ENCODE results near the gene AGAP3. TPM values are rescaled to one million over a fixed set of nuclear protein-coding genes. Genes with fewer than 3 reads are reported as not detected.

AGAP3 gene
- total RNA-seq, 1 donor from 2014 or later: 156 TPM

- H3K36me3 Mint-ChIP-seq (ENCODE audit: low read depth, unreplicated experiment): peaks cover 19% of the 10 kb centered on the region
- no peak overlapping the region for H3K4me2 ChIP-seq (ENCODE audit: low read length)
- no peak overlapping the region for H3K4me3 ChIP-seq (ENCODE audit: insufficient read depth, low read depth, low read length)
- H3K36me3 ChIP-seq (ENCODE audit: insufficient read depth, low read length): peaks cover 8% of the 10 kb centered on the region
- H3K27ac ChIP-seq (ENCODE audit: low read depth, low read length): no peak overlapping the region
- H3K27me3 ChIP-seq (ENCODE audit: insufficient read depth, low read length): no peaks in the 10 kb centered on the region
- H2AFZ ChIP-seq (ENCODE audit: low read depth, low read length): no peak overlapping the region
- no peak overlapping the region for H3K9ac ChIP-seq (ENCODE audit: low read length)
- H3K9me3 ChIP-seq (ENCODE audit: insufficient read depth, low read depth, low read length): no peaks in the 10 kb centered on the region
- no peaks in the 10 kb centered on the region for H3K9me3 Mint-ChIP-seq (ENCODE audit: unreplicated experiment)
- no peak for DNase-seq (ENCODE audit: low read depth)
- H3K4me3 Mint-ChIP-seq (ENCODE audit: unreplicated experiment): no peak overlapping the region
- no peak for FAIRE-seq
- H3K27ac Mint-ChIP-seq (ENCODE audit: unreplicated experiment): no peak overlapping the region
- H4K20me1 ChIP-seq (ENCODE audit: insufficient read depth, low read length): peaks cover 75% of the 10 kb centered on the region
- no peaks in the 10 kb centered on the region for H3K27me3 Mint-ChIP-seq (ENCODE audit: low read depth, unreplicated experiment)
- no peak for TF ChIP-seq EZH2 (IDR thresholded peaks at IDR 0.05; ENCODE audit: insufficient read depth, low read length)
- TF ChIP-seq CTCF (IDR thresholded peaks at IDR 0.05; ENCODE audit: insufficient read depth, low read depth, low read length): no peak
- H3K4me1 ChIP-seq (ENCODE audit: insufficient read depth, low read length): peaks cover 7% of the 10 kb centered on the region
- H3K79me2 ChIP-seq (ENCODE audit: insufficient read depth, low read length): peaks cover 12% of the 10 kb centered on the region
- H3K4me1 Mint-ChIP-seq (ENCODE audit: low read depth, unreplicated experiment): peaks cover 8% of the 10 kb centered on the region
Observed at GRCh38 chr7:151122276-151122675, 36.0 kb downstream of the AGAP3 start.

GRCh38 chr7:151122796-151123157 is 36.5 kb downstream of the AGAP3 start:
- Histone ChIP-seq H4K20me1 (ENCODE audit: insufficient read depth, low read length) (peaks cover 75% of the 10 kb centered on the region), H3K27ac (ENCODE audit: low read depth, low read length) (no peak overlapping the region), H3K27me3 (ENCODE audit: insufficient read depth, low read length) (no peaks in the 10 kb centered on the region), H2AFZ (ENCODE audit: low read depth, low read length) (no peak overlapping the region), H3K9me3 (ENCODE audit: insufficient read depth, low read depth, low read length) (no peaks in the 10 kb centered on the region), H3K4me1 (ENCODE audit: insufficient read depth, low read length) (peaks cover 7% of the 10 kb centered on the region), H3K9ac (ENCODE audit: low read length) (no peak overlapping the region), H3K36me3 (ENCODE audit: insufficient read depth, low read length) (peaks cover 8% of the 10 kb centered on the region), H3K4me2 (ENCODE audit: low read length) (no peak overlapping the region), H3K4me3 (ENCODE audit: insufficient read depth, low read depth, low read length) (no peak overlapping the region), H3K79me2 (ENCODE audit: insufficient read depth, low read length) (peaks cover 7% of the 10 kb centered on the region)
- FAIRE-seq (no peak), DNase-seq (ENCODE audit: low read depth) (no peak)
- H3K9me3 Mint-ChIP-seq (ENCODE audit: unreplicated experiment): no peaks in the 10 kb centered on the region
- peaks cover 10% of the 10 kb centered on the region for H3K4me1 Mint-ChIP-seq (ENCODE audit: low read depth, unreplicated experiment)
- TF ChIP-seq EZH2 (IDR thresholded peaks at IDR 0.05; ENCODE audit: insufficient read depth, low read length) (no peak), CTCF (IDR thresholded peaks at IDR 0.05; ENCODE audit: insufficient read depth, low read depth, low read length) (no peak)
- H3K27me3 Mint-ChIP-seq (ENCODE audit: low read depth, unreplicated experiment): no peaks in the 10 kb centered on the region
- no peak overlapping the region for H3K4me3 Mint-ChIP-seq (ENCODE audit: unreplicated experiment)
- H3K36me3 Mint-ChIP-seq (ENCODE audit: low read depth, unreplicated experiment): peaks cover 23% of the 10 kb centered on the region
- H3K27ac Mint-ChIP-seq (ENCODE audit: unreplicated experiment): no peak overlapping the region

- Mint-ChIP-seq H3K36me3 (ENCODE audit: low read depth, unreplicated experiment) (peaks cover 27% of the 10 kb centered on the region), H3K4me1 (ENCODE audit: low read depth, unreplicated experiment) (peaks cover 10% of the 10 kb centered on the region), H3K4me3 (ENCODE audit: unreplicated experiment) (no peak overlapping the region), H3K9me3 (ENCODE audit: unreplicated experiment) (no peaks in the 10 kb centered on the region), H3K27ac (ENCODE audit: unreplicated experiment) (no peak overlapping the region), H3K27me3 (ENCODE audit: low read depth, unreplicated experiment) (no peaks in the 10 kb centered on the region)
- FAIRE-seq: no peak
- Histone ChIP-seq H2AFZ (ENCODE audit: low read depth, low read length) (no peak overlapping the region), H3K27ac (ENCODE audit: low read depth, low read length) (no peak overlapping the region), H3K9me3 (ENCODE audit: insufficient read depth, low read depth, low read length) (no peaks in the 10 kb centered on the region), H3K4me3 (ENCODE audit: insufficient read depth, low read depth, low read length) (no peak overlapping the region), H3K79me2 (ENCODE audit: insufficient read depth, low read length) (peaks cover 3% of the 10 kb centered on the region), H3K9ac (ENCODE audit: low read length) (no peak overlapping the region), H3K4me2 (ENCODE audit: low read length) (no peak overlapping the region), H4K20me1 (ENCODE audit: insufficient read depth, low read length) (peaks cover 75% of the 10 kb centered on the region), H3K4me1 (ENCODE audit: insufficient read depth, low read length) (peaks cover 7% of the 10 kb centered on the region), H3K27me3 (ENCODE audit: insufficient read depth, low read length) (no peaks in the 10 kb centered on the region), H3K36me3 (ENCODE audit: insufficient read depth, low read length) (peaks cover 8% of the 10 kb centered on the region)
- TF ChIP-seq EZH2 (IDR thresholded peaks at IDR 0.05; ENCODE audit: insufficient read depth, low read length): no peak
- no peak for TF ChIP-seq CTCF (IDR thresholded peaks at IDR 0.05; ENCODE audit: insufficient read depth, low read depth, low read length)
- no peak for DNase-seq (ENCODE audit: low read depth)
Observed at GRCh38 chr7:151123158-151123821, 37.0 kb downstream of the AGAP3 start.

All from astrocyte (in vitro differentiated cells and primary cell).